Measurements from ENCODE around the gene DPP3.
"Not testable (repeated sequence)": the region's sequence is repeated elsewhere in the genome, so short reads cannot be mapped to it uniquely, and the experiment has no call there.

Gene DPP3, protein sequence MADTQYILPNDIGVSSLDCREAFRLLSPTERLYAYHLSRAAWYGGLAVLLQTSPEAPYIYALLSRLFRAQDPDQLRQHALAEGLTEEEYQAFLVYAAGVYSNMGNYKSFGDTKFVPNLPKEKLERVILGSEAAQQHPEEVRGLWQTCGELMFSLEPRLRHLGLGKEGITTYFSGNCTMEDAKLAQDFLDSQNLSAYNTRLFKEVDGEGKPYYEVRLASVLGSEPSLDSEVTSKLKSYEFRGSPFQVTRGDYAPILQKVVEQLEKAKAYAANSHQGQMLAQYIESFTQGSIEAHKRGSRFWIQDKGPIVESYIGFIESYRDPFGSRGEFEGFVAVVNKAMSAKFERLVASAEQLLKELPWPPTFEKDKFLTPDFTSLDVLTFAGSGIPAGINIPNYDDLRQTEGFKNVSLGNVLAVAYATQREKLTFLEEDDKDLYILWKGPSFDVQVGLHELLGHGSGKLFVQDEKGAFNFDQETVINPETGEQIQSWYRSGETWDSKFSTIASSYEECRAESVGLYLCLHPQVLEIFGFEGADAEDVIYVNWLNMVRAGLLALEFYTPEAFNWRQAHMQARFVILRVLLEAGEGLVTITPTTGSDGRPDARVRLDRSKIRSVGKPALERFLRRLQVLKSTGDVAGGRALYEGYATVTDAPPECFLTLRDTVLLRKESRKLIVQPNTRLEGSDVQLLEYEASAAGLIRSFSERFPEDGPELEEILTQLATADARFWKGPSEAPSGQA

GRCh38 chr11:66480117-66480938, at the start of gene DPP3:
DPP3 (plus strand) TSS chr11:66480434; CDS start chr11:66482201, 1,767 bp downstream.
- peak within 1 kb of the TSS; percentile 86 for H3K4me3 ChIP-seq (ENCODE audit: low read depth, low read length)

GRCh38 chr11:66431287-66431686, 48.9 kb upstream of the DPP3 start:
- H3K4me3 ChIP-seq (ENCODE audit: low read depth, low read length) = not testable (repeated sequence)

- H3K4me3 ChIP-seq (ENCODE audit: low read depth, low read length) = not testable (repeated sequence)
These were observed 48.3 kb upstream of the DPP3 start for GRCh38 chr11:66431871-66432329.

DNA sequence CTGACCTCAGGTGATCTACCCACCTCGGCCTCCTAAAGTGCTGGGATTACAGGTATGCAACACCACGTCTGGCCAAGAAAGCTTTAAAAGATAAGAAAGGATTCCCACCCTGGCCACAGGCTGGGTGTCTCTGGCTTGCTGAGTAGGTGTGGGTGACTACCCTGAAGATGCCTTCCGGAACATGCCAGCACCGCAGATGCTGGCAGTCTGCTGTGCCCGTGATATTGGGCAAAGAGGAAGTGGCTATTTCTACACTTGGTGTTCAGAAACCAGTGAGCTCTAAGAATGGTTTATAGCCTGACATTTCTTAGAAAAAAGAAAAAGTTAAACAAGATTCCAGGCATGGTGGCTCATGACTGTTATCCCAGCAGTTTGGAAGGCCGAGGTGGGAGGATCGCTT, 47.6 kb upstream of the DPP3 start:
- no peak overlapping the region for H3K4me3 ChIP-seq (ENCODE audit: low read depth, low read length)

GRCh38 chr11:66437979-66438503, 42.2 kb upstream of the DPP3 start:
- H3K4me3 ChIP-seq (ENCODE audit: low read depth, low read length) = peak overlapping the region; percentile 88

- peak within 1 kb of the TSS; percentile 88 for H3K4me3 ChIP-seq (ENCODE audit: low read depth, low read length)
These were observed 41.4 kb upstream of the DPP3 start, which contains the start of gene MRPL11 for GRCh38 chr11:66438504-66439466. MRPL11 (minus strand) TSS chr11:66438848; CDS start chr11:66438754, 94 bp downstream.

DNA sequence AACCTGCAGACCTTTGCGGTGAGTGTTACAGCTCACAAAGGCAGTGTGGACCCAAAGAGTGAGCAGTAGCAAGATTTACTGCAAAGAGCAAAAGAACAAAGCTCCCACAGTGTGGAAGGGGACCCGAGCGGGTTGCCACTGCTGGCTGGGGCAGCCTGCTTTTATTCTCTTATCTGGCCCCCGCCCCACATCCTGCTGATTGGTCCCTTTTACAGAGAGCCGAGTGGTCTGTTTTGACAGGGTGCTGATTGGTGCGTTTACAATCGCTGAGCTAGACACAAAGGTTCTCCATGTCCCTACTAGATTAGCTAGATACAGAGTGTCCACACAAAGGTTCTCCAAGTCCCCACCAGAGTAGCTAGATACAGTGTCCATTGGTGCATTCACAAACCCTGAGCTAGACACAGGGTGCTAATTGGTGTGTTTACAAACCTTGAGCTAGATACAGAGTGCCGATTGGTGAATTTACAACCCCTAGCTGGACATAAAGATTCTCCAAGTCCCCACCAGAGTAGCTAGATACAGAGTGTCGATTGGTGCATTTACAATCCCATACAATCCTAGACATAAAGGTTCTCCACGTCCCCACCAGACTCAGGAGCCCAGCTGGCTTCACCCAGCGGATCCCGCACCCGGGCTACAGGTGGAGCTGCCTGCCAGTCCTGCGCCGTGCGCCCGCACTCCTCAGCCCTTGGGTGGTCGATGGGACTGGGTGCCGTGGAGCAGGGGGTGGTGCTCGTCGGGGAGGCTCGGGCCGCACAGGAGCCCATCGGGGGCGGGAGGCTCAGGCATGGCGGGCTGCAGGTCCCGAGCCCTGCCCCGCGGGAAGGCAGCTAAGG, 39.9 kb upstream of the DPP3 start:
- H3K4me3 ChIP-seq (ENCODE audit: low read depth, low read length) = not testable (repeated sequence)

GRCh38 chr11:66440940-66441282, 39.3 kb upstream of the DPP3 start:
- not testable (repeated sequence) for H3K4me3 ChIP-seq (ENCODE audit: low read depth, low read length)

DNA sequence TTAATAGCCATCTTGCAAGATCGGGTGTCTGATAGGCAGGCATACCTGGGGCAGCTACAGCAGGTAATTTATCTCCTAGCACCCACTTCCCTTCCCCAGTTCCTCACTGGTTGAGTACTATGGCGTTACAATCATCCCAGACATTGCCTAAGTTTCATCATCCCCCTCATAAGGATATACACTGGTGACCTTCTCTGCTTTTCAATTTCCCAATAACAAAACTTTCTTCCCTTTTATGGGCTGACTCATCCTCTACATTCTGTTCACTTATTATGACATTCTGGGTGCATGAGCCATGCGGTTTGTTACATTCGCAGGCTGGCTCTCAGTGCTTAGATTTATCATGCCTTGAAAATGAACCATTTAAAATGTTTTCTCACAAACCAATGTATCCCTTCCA, 36.6 kb upstream of the DPP3 start:
- H3K4me3 ChIP-seq (ENCODE audit: low read depth, low read length) = no peak overlapping the region

DNA sequence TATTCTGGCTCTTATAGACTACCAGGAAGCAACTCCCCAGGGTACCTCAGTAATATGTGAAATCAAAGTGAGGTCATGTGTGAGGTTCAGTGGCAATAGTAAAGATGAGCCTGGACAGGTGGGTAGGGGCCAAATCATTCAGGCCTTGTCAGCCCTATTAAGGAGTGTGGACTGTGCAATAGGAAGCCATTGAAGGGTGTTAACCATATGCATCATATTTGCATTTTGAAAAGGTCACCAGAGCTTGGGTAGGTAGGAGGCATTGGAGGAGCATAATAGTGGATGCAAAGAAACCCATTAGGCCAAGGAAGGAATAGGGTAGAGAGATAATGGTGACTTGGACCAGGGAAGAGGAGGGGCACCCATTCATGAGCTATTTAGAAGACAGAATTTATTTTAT, 33.2 kb upstream of the DPP3 start:
- H3K4me3 ChIP-seq (ENCODE audit: low read depth, low read length) = no peak overlapping the region

- no peak overlapping the region for H3K4me3 ChIP-seq (ENCODE audit: low read depth, low read length)
These were observed 31.7 kb upstream of the DPP3 start for GRCh38 chr11:66448523-66448922.

GRCh38 chr11:66450560-66450959, 29.7 kb upstream of the DPP3 start:
- no peak overlapping the region for H3K4me3 ChIP-seq (ENCODE audit: low read depth, low read length)

GRCh38 chr11:66451663-66452062, 28.6 kb upstream of the DPP3 start:
- H3K4me3 ChIP-seq (ENCODE audit: low read depth, low read length) = no peak overlapping the region

DNA sequence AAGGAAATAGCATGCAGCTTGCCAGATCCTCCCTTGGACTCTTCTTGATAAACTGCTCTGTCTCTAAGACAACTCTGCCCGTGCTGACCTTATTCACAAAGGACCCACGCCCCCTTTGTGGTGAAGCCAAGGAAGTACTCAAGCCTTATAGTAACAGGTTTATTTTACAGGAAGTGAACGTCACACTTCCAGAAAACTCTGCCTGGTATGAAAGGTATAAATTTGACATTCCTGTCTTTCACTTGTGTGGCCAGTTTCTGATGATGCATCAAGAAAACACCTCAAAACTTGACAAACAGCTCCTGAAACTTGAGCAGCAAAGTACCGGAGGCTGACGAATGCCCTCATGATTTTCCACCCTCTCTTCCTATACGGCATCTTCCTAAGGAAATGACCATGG, 26.0 kb upstream of the DPP3 start:
- no peak overlapping the region for H3K4me3 ChIP-seq (ENCODE audit: low read depth, low read length)

- no peak overlapping the region for H3K4me3 ChIP-seq (ENCODE audit: low read depth, low read length)
These were observed 25.4 kb upstream of the DPP3 start for GRCh38 chr11:66454828-66455227.

DNA sequence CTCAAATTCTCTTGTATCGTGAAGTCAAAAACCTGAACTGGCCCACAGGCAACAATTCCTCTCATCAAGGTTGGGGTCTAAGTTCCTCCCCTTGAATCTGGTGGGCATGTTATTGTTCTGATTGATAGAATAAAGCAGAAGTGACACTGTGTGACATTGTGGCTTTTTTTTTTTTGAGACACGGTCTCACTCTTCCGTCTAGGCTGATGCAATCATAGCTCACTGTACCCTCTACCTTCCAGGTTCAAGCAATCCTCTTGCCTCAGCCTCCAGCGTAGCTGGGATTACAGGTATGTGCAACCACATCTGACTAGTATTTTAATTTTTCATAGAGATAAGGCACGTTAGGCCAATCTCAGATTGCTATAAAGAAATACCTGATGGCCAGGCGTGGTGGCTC, 22.4 kb upstream of the DPP3 start:
- H3K4me3 ChIP-seq (ENCODE audit: low read depth, low read length) = no peak overlapping the region

DNA sequence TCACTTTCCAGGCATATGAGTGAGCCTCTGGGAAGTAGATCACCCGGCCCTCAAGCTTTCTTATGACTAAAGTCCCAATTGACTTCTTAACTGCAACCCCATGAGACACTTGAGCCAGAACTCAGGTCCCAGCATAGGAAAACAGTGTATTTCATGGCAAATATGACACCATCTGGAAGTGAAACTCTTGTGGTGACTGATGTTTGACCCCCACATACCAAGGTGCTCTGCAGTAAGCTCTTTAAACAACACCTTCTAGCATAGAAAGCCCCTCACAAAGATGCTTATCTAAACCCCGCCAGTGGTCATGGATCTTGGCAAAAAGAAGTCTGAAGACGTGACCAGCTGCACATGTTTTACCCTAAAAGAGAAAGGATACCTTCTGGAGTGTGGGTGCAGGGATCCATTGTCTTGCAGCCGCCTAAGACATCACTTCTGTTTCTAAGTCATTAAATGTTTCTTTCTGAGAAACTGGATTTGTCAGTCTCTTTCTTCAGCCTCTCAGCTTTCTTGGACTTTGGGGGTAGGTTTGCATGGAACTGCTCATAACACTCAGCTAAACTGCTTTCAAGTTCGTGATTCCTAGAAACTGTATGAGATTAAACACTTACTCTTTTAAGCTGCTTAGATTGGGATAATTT, 21.0 kb upstream of the DPP3 start:
- H3K4me3 ChIP-seq (ENCODE audit: low read depth, low read length) = no peak overlapping the region

- no peak overlapping the region for H3K4me3 ChIP-seq (ENCODE audit: low read depth, low read length)
These were observed 18.2 kb upstream of the DPP3 start for GRCh38 chr11:66462010-66462409.

DNA sequence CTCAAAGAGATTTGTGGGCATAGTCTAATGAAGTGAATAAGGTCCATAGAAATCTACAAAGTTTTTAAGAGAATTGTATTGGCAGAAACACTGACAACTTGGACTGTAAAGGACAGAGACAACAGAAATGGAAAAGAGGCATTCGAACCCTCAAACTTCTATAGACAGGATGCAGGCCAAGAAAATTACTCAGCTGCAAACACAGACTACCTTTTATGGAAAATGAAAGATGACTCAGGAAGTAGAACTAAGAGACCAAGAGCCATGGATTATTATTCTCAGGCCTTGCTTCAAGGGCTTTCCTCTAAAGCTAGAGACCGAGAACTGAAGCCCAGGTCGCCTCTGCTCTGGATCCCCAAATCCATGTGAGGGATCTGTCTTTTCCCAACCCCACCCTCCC, 17.3 kb upstream of the DPP3 start:
- H3K4me3 ChIP-seq (ENCODE audit: low read depth, low read length) = no peak overlapping the region
